MG63 (cell line): ENCODE measurements around the gene SIM2. TPM values are rescaled to one million over a fixed set of nuclear protein-coding genes. Genes with fewer than 3 reads are reported as not detected.
A peak's percentile ranks its signal among the peaks of the same experiment; 100 is the strongest.

Source experiments
- DNase-seq: peaks from one replicate; pipeline ENCODE4 v3.0.0-alpha.2; 2020
- H3K27me3 ChIP-seq: fragments of 250-450 bp; sonication (Bioruptor Pico); 2 replicates; pipeline ENCODE4 v1.5.1; 2020; ENCODE audit warnings: mild to moderate bottlenecking, moderate library complexity
- H3K36me3 ChIP-seq: fragments of 250-450 bp; sonication (Bioruptor Pico); 2 replicates; pipeline ENCODE4 v1.5.1; 2020; ENCODE audit warnings: mild to moderate bottlenecking, moderate library complexity
- H3K4me3 ChIP-seq: fragments of 250-450 bp; sonication (Bioruptor Pico); 2 replicates; pipeline ENCODE4 v1.5.1; 2020; ENCODE audit warnings: mild to moderate bottlenecking, moderate library complexity
- H3K9me3 ChIP-seq: fragments of 250-450 bp; sonication (Bioruptor Pico); 2 replicates; pipeline ENCODE4 v1.5.1; 2020; ENCODE audit warnings: mild to moderate bottlenecking, moderate library complexity
- total RNA-seq: library from RNA; depleted of rRNA; stranded (reverse); fragments of >200 nt; shearing (Covaris generic); gene quantifications from 2 replicates; pipeline ENCODE4 v1.2.3, GENCODE V29; 2014; ENCODE audit warnings: low replicate concordance

SIM2 gene
- total RNA-seq, 1 experiment from 2014 or later = 4.4 TPM

DNA sequence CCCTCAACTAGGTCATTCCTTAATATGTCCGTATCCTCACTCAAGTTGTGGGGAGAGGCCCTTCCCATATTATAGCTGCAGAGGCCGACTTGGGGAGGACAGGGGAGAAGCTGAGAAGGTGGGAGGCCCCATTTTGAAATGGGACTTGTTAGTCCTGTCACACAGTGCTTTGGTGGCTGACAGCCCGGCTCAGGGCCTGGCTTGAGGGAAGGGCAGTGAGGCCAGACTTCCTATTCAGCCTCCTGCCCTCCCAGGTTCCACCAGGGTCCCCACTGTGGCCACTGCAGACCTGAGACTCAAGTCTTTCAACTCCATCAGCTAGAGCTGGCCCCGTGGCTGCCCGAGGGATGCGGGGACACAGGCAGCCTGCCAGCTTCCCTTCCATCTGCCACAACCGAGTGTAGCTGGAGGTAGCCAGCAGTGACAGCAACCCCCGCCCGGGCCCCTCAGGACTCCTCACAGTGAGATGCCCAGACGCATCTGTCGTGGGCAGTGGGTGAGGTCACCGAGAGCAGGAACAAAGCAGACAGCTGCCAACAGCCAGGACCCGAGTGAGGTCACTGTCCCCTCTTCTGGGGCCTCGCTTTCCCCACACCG lies 36.9 kb downstream of the SIM2 start:
- DNase-seq = no peak
- H3K36me3 ChIP-seq = peaks cover 29% of the 10 kb centered on the region
- H3K9me3 ChIP-seq = no peaks in the 10 kb centered on the region
- H3K27me3 ChIP-seq = no peaks in the 10 kb centered on the region
- no peak overlapping the region for H3K4me3 ChIP-seq

DNA sequence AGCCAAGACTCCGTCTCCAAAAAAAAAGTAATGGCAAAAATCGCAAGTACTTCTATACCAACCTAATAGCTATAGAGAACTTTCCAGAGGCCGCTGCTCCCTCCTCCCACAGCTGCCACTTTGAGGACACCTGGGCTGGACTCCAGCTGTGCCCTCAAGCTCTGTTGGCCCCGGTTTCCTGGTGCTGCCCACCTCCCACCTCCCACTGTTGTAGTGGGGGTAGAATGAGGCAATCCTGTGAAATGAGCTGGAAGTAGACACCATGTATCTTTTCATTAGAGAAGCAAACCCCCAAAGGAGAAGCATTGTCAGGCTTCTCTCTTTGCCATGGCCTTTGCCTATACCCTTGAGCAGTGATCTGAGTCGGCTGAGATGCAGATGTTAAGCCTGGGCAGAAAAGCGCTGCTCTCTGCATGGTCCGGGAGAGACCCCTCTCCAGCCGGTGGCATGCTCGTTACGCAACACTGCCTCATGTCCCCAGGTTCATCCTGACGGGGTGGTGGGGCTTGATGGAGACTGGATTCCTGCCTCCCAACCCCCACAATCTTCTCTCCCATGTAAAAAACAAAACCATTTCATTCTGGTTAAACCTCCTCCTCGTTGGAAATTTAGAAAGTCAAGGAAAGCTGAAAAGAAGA lies 39.7 kb downstream of the SIM2 start:
- Histone ChIP-seq H3K36me3 (peaks cover 30% of the 10 kb centered on the region), H3K27me3 (no peaks in the 10 kb centered on the region), H3K9me3 (no peaks in the 10 kb centered on the region), H3K4me3 (no peak overlapping the region)
- DNase-seq = no peak

DNA sequence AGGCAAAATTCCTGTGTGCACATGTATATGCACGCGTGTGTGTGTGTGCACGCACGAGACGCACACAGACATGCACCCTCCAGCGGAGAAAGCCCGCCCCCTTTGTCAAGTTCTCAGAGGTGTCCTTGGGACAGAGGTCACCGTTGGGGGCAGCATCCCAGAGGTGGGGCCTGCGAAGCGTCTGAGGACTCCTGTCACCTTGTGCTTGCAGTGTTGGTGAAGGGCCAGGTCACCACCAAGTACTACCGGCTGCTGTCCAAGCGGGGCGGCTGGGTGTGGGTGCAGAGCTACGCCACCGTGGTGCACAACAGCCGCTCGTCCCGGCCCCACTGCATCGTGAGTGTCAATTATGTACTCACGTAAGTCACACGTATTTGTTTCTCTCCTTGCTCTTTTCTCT lies 42.6 kb downstream of the SIM2 start:
- no peak for DNase-seq

DNA sequence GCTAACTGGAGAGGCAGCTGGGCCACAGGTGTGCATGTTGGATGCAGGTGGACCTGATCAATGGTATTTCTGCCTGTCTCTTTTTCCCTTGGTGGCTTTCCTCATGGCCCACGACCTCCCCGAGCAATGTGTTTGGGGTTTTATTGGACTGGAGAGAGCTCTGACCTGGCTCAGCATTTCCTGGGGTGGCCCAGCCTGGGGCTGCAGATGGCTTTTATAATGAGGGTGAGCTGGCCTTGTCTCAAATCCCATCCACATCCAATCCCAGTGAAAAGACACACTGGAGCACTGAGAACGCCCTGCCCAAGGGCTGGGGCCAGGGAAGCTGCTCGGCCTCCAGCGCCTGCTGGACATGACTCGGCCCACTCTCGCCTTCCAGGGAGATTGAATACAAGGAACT lies 44.1 kb downstream of the SIM2 start:
- no peaks in the 10 kb centered on the region for H3K9me3 ChIP-seq
- no peak for DNase-seq
- peaks cover 29% of the 10 kb centered on the region for H3K36me3 ChIP-seq
- no peaks in the 10 kb centered on the region for H3K27me3 ChIP-seq
- no peak overlapping the region for H3K4me3 ChIP-seq

More for the DNA sequence above, 42.6 kb downstream of the SIM2 start:
- H3K36me3 ChIP-seq = peaks cover 29% of the 10 kb centered on the region
- H3K4me3 ChIP-seq = no peak overlapping the region
- no peaks in the 10 kb centered on the region for H3K9me3 ChIP-seq
- H3K27me3 ChIP-seq = no peaks in the 10 kb centered on the region

DNA sequence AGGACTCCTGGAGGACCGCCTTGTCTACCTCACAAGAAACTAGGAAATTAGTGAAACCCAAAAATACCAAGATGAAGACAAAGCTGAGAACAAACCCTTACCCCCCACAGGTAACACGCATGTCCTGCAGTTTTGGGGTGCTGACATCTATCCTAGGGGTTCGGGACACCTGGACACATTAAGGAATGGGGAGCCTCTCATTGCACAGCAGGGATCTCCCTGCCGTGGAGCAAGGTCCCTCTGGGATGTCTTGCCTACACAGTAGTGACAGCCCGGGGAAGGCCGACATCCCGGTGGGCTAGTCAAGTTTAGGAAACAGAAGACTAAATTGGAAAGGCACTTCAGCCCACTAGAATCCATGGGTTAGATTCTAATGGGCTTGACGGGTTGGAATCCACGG lies 44.5 kb downstream of the SIM2 start:
- Histone ChIP-seq H3K4me3 (no peak overlapping the region), H3K9me3 (no peaks in the 10 kb centered on the region), H3K27me3 (no peaks in the 10 kb centered on the region), H3K36me3 (peaks cover 31% of the 10 kb centered on the region)
- no peak for DNase-seq

DNA sequence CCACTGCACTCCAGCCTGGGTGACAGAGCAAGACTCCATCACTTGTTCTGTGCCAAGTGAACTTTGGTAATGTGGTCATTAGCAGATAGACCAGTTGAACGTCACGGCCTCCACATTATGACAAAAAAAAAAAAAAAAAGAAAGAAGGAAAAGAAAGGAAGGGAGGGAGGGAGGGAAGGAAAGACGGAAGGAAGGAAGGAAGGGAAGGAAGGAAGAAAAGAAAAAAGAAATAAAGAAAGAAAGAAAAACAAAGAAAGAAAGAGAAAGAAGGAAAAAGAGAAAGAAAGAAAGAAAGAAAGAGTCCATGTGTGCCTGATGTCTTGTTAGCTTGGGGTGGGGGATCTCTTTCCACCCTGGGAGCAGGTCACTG lies 45.3 kb downstream of the SIM2 start:
- no peaks in the 10 kb centered on the region for H3K27me3 ChIP-seq
- peaks cover 33% of the 10 kb centered on the region for H3K36me3 ChIP-seq
- H3K9me3 ChIP-seq = no peaks in the 10 kb centered on the region
- DNase-seq = no peak
- no peak overlapping the region for H3K4me3 ChIP-seq

DNA sequence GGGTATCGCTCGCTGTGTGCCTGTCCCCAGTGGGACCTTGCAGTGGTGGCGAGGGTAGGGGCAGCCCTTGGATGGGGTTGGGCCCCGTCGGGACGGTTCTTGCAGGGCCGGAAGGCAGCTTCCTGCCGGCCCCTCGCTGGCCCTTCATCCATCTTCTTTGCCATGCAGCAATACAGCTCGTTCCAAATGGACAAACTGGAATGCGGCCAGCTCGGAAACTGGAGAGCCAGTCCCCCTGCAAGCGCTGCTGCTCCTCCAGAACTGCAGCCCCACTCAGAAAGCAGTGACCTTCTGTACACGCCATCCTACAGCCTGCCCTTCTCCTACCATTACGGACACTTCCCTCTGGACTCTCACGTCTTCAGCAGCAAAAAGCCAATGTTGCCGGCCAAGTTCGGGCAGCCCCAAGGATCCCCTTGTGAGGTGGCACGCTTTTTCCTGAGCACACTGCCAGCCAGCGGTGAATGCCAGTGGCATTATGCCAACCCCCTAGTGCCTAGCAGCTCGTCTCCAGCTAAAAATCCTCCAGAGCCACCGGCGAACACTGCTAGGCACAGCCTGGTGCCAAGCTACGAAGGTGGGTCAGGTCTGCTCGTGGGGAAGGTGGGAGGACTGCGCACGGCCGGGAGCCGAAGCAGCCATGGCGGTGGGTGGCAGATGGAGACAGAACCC lies 45.8 kb downstream of the SIM2 start:
- no peak overlapping the region for H3K4me3 ChIP-seq
- H3K36me3 ChIP-seq = peaks cover 33% of the 10 kb centered on the region
- no peaks in the 10 kb centered on the region for H3K9me3 ChIP-seq
- no peak for DNase-seq
- no peaks in the 10 kb centered on the region for H3K27me3 ChIP-seq

DNA sequence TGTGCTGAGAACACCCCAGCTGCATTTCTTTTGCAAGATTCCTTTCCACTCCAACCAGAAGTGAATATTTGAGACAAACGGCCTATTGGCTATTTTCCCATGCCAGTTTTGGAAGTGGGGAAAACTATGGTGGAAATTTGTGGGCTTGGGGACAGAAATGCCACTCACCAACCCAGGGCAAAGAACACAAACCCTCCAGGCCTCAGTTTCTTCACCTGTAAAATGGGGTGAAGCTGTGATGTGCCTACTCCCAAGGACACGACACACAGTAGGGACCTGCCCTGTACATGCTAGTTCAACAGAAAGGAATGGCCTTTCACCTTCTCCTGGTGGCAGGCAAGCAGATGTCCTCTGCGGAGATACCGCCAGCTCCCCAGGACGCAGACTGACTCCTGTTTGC lies 46.5 kb downstream of the SIM2 start:
- DNase-seq = no peak
- H3K36me3 ChIP-seq = peaks cover 37% of the 10 kb centered on the region
- no peaks in the 10 kb centered on the region for H3K9me3 ChIP-seq
- no peak overlapping the region for H3K4me3 ChIP-seq
- no peaks in the 10 kb centered on the region for H3K27me3 ChIP-seq

DNA sequence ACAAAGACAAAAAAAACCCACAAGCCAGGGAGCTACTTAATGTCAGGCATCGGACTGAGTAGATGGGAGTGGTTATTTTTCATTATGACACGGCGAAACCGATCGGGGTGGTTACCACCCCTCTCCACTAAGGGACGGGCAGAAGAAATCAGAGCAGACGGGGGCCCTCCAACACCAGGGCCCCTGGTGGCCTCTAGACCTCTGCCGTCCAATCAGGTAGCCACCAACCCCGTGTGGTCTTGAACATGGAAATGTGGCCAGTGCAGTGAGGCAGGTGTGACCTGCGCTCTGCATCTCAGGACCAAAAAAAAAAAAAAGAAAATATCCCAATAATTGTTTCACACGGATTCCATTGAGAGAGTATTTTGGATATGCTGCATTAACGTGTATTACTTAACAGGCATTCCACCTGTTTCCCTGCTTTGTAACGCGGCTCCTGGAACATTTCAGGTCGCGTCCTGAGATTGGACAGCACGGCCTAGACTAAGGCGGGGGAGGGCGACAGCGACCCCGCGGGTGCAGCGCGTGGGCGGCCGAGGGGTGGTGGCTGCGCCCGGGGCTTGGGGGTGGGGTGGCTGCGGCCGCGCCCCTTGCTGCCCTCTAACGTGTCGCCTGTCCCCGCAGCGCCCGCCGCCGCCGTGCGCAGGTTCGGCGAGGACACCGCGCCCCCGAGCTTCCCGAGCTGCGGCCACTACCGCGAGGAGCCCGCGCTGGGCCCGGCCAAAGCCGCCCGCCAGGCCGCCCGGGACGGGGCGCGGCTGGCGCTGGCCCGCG lies 48.3 kb downstream of the SIM2 start:
- Histone ChIP-seq H3K27me3 (no peaks in the 10 kb centered on the region), H3K9me3 (no peaks in the 10 kb centered on the region), H3K36me3 (peaks cover 30% of the 10 kb centered on the region), H3K4me3 (no peak overlapping the region)
- DNase-seq = no peak

DNA sequence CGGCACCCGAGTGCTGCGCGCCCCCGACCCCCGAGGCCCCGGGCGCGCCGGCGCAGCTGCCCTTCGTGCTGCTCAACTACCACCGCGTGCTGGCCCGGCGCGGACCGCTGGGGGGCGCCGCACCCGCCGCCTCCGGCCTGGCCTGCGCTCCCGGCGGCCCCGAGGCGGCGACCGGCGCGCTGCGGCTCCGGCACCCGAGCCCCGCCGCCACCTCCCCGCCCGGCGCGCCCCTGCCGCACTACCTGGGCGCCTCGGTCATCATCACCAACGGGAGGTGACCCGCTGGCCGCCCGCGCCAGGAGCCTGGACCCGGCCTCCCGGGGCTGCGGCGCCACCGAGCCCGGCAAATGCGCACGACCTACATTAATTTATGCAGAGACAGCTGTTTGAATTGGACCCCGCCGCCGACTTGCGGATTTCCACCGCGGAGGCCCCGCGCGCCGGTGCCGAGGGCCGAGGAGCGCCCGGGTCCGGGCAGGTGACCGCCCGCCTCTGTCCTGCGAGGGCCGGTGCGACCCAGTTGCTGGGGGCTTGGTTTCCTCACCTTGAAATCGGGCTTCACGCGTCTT lies 49.0 kb downstream of the SIM2 start:
- Histone ChIP-seq H3K27me3 (no peaks in the 10 kb centered on the region), H3K4me3 (no peak overlapping the region), H3K36me3 (peaks cover 30% of the 10 kb centered on the region), H3K9me3 (no peaks in the 10 kb centered on the region)
- no peak for DNase-seq

DNA sequence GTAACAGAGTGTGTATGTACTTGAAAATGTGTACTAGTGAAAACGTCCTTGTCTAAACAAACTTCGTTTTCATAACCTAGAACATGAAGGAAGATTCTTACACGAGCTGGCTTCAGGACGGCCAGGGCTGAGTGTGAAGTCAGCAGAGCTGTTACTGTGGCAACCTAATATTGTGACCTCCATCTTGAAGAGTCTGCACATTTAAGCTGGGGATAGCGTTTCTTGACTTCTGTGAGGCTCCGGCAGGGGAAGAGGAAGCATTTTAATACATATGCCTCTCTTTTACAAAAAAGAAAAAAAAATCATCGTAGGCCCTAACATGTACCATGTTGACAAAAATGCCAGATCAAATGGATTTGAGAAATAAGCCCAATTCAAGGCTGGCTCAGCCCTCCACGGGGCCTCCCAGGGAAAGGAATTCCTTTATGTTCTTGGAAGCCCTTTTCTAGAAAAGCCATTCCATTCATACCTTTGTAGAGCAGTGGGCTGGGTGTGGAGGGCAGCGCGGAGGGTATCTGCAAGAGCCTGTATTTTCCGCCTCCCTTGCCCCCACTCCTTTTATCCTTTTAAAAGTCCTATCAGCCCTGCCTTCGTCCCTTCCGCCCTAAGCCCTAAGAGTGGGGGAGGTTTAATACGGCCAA lies 51.1 kb downstream of the SIM2 start:
- no peak overlapping the region for H3K4me3 ChIP-seq
- H3K9me3 ChIP-seq = no peaks in the 10 kb centered on the region
- no peaks in the 10 kb centered on the region for H3K27me3 ChIP-seq
- no peak for DNase-seq
- H3K36me3 ChIP-seq = peaks cover 22% of the 10 kb centered on the region

DNA sequence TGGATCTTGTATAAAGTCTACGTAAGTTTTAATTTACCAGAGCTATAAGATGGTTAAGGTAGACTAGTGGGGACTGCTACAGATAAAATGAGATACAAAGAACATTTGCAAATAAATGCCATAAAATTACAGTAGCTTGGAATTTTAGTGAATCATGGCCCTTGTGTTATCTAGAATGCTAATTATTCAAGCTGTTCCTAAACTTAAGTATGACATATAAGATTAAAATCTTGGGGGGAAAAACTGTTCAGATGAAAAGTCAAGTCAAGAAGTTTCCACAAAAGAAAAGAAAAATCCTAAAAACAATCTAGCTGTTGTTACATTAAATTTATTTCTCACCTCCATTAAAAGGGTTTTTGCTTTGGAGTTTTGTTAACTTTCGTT lies 51.7 kb downstream of the SIM2 start:
- no peaks in the 10 kb centered on the region for H3K27me3 ChIP-seq
- peaks cover 20% of the 10 kb centered on the region for H3K36me3 ChIP-seq
- no peak for DNase-seq
- H3K9me3 ChIP-seq = no peaks in the 10 kb centered on the region
- H3K4me3 ChIP-seq = no peak overlapping the region

DNA sequence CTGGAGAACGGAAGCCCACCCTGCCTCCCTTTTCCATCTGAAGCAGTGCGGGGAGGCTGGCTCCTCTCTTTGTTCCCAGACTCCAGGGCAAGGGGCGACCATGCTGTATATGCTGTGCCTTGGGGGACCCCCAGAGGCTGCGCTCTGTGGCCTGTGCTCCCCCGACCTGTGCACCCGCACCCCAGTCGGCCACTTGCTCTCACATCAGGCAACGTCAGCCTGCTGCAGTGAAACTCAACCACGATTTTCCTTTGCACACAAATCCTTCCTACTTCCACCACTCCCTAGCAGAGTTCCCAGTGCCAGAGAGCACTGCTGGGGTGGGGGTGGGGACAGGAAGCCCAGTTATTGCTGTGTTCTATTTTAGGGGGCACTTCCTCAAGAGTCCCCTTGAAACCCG lies 52.5 kb downstream of the SIM2 start:
- Histone ChIP-seq H3K36me3 (peaks cover 18% of the 10 kb centered on the region), H3K9me3 (no peaks in the 10 kb centered on the region), H3K27me3 (no peaks in the 10 kb centered on the region), H3K4me3 (no peak overlapping the region)
- DNase-seq = no peak

DNA sequence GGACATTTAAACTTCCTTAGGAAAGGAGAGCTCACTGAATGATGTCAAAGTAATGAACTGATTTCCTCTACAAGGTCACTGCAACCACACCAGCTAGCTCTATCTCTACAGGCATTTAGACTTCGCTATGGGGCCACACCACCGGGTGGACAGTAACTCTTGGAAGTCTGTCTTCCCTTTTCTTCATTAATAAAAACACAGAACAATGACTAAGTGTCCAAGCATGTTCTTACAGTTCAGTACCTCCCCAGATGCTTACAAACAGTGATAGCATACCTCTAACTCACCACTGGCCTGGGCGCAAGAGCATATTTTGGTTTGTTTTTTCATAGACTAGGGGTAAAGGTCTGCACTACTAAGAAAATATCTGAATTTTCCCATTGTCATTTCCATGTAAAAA lies 54.6 kb downstream of the SIM2 start:
- H3K4me3 ChIP-seq = no peak overlapping the region
- H3K9me3 ChIP-seq = no peaks in the 10 kb centered on the region
- H3K36me3 ChIP-seq = peaks cover 15% of the 10 kb centered on the region
- H3K27me3 ChIP-seq = no peaks in the 10 kb centered on the region
- DNase-seq = peak; percentile 40

DNA sequence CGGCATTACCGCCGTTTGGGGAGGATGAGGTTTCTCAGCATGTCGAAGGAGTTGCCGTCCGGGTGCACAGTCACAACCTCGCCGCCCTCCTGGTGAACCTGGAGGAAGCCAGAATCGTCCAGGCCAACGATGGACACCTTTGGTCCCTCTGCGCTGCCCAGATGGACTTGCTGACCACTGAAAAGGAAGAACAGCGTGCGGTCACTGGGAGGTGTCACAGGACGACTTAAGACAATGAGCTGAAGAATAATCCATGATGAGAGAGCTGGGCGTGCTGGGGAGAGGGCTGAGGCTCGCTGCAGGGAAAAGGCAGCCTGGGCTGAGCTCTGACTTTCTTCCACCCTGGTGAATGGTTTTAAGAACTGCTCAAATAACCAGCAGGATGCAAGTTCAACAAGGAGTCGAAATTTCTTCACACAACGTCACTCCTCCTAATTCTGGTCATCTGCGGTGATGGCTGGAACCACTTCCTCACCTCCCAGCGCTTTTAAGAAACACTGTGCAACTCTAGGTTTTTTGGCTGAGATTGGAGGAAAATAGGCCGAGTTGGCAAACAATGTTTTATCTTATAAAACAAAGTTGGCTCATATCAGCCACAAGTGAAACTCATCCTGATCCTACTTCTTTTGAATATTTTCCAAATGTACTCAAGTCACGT lies 55.5 kb downstream of the SIM2 start:
- Histone ChIP-seq H3K9me3 (no peaks in the 10 kb centered on the region), H3K4me3 (no peak overlapping the region), H3K36me3 (peaks cover 13% of the 10 kb centered on the region), H3K27me3 (no peaks in the 10 kb centered on the region)
- no peak for DNase-seq

DNA sequence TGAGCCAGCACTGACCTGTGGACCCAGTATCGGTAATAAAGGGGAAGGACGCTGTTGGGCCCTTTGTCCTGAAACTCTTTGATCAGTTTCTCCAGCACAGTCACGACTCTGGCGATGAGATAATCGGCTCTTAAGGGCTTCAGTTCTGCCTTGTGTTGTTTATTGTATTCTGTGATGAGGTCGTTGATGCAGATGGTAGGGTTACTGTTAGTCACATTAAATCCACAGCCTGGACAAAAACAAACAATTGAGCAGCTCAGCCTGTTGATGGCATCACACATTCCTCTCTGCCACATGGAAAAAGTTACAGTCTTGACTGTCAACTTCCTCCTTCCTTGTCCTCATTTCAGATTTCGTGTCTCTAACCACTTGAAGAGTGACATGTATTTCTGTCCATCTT lies 57.6 kb downstream of the SIM2 start:
- H3K4me3 ChIP-seq = no peak overlapping the region
- peak; percentile 23 for DNase-seq
- no peaks in the 10 kb centered on the region for H3K27me3 ChIP-seq
- peaks cover 6% of the 10 kb centered on the region for H3K36me3 ChIP-seq
- H3K9me3 ChIP-seq = no peaks in the 10 kb centered on the region
